H1 (cell line): ENCODE measurements around the gene RHOBTB3. TPM values are rescaled to one million over a fixed set of nuclear protein-coding genes. Genes with fewer than 3 reads are reported as not detected.

Experiments
- CTCF ChIA-PET: fragments of 300-600 bp; sonication (Branson Sonifier 250); formaldehyde crosslinking; loops from one replicate; lab custom pipeline; 2021; ENCODE audit not compliant: partially characterized antibody; lab: Charles Lee
- POLR2A ChIA-PET: fragments of 300-600 bp; sonication (Branson Sonifier 250); formaldehyde crosslinking; loops from one replicate; lab custom pipeline; 2021; ENCODE audit warnings: inconsistent platforms; ENCODE audit not compliant: partially characterized antibody; lab: Charles Lee
- DNase-seq, 2 experiments: peaks; one replicate each; pipeline versions ENCODE4 v3.0.0 to v3.0.0-alpha.2; 2010 to 2022; ENCODE audit warnings: low spot score in 2 of 2, low read depth in 1 of 2, mixed read lengths in 1 of 2
- FAIRE-seq: peaks from 2 replicates; lab custom pipeline; 2011; peaks lifted over from hg19 to GRCh38; lab: Jason Lieb, UNC
- H2AFZ ChIP-seq: 2 replicates; pipeline ENCODE4 v1.8.1; 2012; ENCODE audit warnings: low read length, inconsistent platforms
- H2AK5ac ChIP-seq: 2 replicates; pipeline ENCODE4 v1.6.1; 2013; ENCODE audit warnings: low read depth, low read length
- H2BK120ac ChIP-seq: replicated peaks from 2 replicates; pipeline ENCODE3; 2013; ENCODE audit warnings: low read depth, low read length, inconsistent platforms
- H2BK12ac ChIP-seq: 2 replicates; pipeline ENCODE4 v1.6.1; 2013; ENCODE audit warnings: low read depth, low read length
- H2BK15ac ChIP-seq: 2 replicates; pipeline ENCODE4 v1.6.1; 2013; ENCODE audit warnings: low read length
- H2BK20ac ChIP-seq: 2 replicates; pipeline ENCODE4 v1.6.1; 2013; ENCODE audit warnings: low read length
- H2BK5ac ChIP-seq: 2 replicates; pipeline ENCODE4 v1.6.1; 2013; ENCODE audit warnings: low read depth, low read length
- H3K14ac ChIP-seq: 2 replicates; pipeline ENCODE4 v1.6.1; 2013; ENCODE audit warnings: inconsistent platforms; ENCODE audit not compliant: insufficient read length
- H3K18ac ChIP-seq: 2 replicates; pipeline ENCODE4 v1.6.1; 2013; ENCODE audit warnings: low read length; ENCODE audit errors: extremely low read depth
- H3K23ac ChIP-seq: 2 replicates; pipeline ENCODE4 v1.6.1; 2013; ENCODE audit warnings: inconsistent platforms; ENCODE audit not compliant: insufficient read length
- H3K23me2 ChIP-seq: 2 replicates; pipeline ENCODE4 v1.6.1; 2013; ENCODE audit warnings: low read depth, low read length
- H3K27ac ChIP-seq: 2 replicates; pipeline ENCODE4 v1.6.1; 2011; ENCODE audit warnings: low read depth, low read length, inconsistent platforms
- H3K27me3 ChIP-seq, 4 experiments: replicated peaks in 1 of 4; 1 replicate in 1 of 4; 2 replicates in 3 of 4; pipeline versions ENCODE4 v1.6.1 to v1.8.1; 2011 to 2013; ENCODE audit warnings: low read length in 3 of 4, mild to moderate bottlenecking in 3 of 4, inconsistent platforms in 2 of 4, mixed read lengths in 2 of 4, moderate library complexity in 1 of 4; ENCODE audit not compliant: control insufficient read depth in 3 of 4, insufficient read depth in 3 of 4; ENCODE audit errors: extremely low read depth in 1 of 4
- H3K36me3 ChIP-seq, 4 experiments: 2 replicates each; pipeline versions ENCODE4 v1.6.1 to v1.8.1; 2011 to 2013; ENCODE audit warnings: mild to moderate bottlenecking in 4 of 4, low read length in 3 of 4, moderate library complexity in 2 of 4, control low read depth in 1 of 4, inconsistent platforms in 1 of 4; ENCODE audit not compliant: insufficient read depth in 4 of 4, control insufficient read depth in 2 of 4
- H3K4ac ChIP-seq: replicated peaks from 2 replicates; pipeline ENCODE3; 2013; ENCODE audit warnings: low read length, low read depth, mixed read lengths, inconsistent platforms; ENCODE audit not compliant: insufficient read length
- H3K4me1 ChIP-seq, 4 experiments: replicated peaks in 1 of 4; 1 replicate in 1 of 4; 2 replicates in 3 of 4; pipeline versions ENCODE4 v1.6.1 to v1.8.1; 2011 to 2013; ENCODE audit warnings: low read length in 3 of 4, inconsistent platforms in 2 of 4, mixed read lengths in 1 of 4; ENCODE audit not compliant: insufficient read depth in 4 of 4, control insufficient read depth in 3 of 4
- H3K4me2 ChIP-seq, 2 experiments: 2 replicates each; pipeline versions ENCODE4 v1.6.1 to v1.8.1; 2011 to 2013; ENCODE audit warnings: low read depth in 2 of 2, low read length in 2 of 2, control low read depth in 1 of 2, inconsistent platforms in 1 of 2, mild to moderate bottlenecking in 1 of 2; ENCODE audit not compliant: insufficient read depth in 1 of 2
- H3K4me3 ChIP-seq, 4 experiments: fragments of 200-600, 300-600 bp in 1 of 4; sonication (generic), shearing (Covaris generic), sonication (Bioruptor Twin) in 1 of 4; 2 replicates each; pipeline versions ENCODE4 v1.5.1 to v1.8.1; 2011 to 2016; ENCODE audit warnings: low read length in 4 of 4, low read depth in 3 of 4, control low read depth in 2 of 4, inconsistent platforms in 2 of 4, mild to moderate bottlenecking in 2 of 4, mixed read lengths in 1 of 4, moderate library complexity in 1 of 4; ENCODE audit not compliant: insufficient read depth in 2 of 4; ENCODE audit errors: extremely low read depth in 1 of 4
- H3K56ac ChIP-seq: replicated peaks from 2 replicates; pipeline ENCODE3; 2013; ENCODE audit warnings: low read depth, mild to moderate bottlenecking, mixed read lengths, low read length, inconsistent platforms; ENCODE audit not compliant: insufficient read length
- H3K79me1 ChIP-seq: 2 replicates; pipeline ENCODE4 v1.6.1; 2013; ENCODE audit warnings: low read depth, low read length, control low read depth
- H3K79me2 ChIP-seq, 2 experiments: 2 replicates each; pipeline versions ENCODE4 v1.6.1 to v1.8.1; 2012 to 2013; ENCODE audit warnings: low read length in 2 of 2, mild to moderate bottlenecking in 2 of 2, inconsistent platforms in 1 of 2; ENCODE audit not compliant: insufficient read depth in 2 of 2, control insufficient read depth in 1 of 2
- H3K9ac ChIP-seq, 4 experiments: replicated peaks in 1 of 4; 1 replicate in 1 of 4; 2 replicates in 3 of 4; pipeline versions ENCODE4 v1.6.1 to v1.8.1; 2011 to 2013; ENCODE audit warnings: low read depth in 3 of 4, low read length in 3 of 4, control low read depth in 2 of 4, mild to moderate bottlenecking in 2 of 4, moderate library complexity in 2 of 4, inconsistent platforms in 1 of 4; ENCODE audit errors: extremely low read depth in 1 of 4
- H3K9me3 ChIP-seq, 2 experiments: 2 replicates each; pipeline versions ENCODE4 v1.6.1 to v1.8.1; 2012 to 2013; ENCODE audit warnings: mild to moderate bottlenecking in 2 of 2, moderate library complexity in 2 of 2, control low read depth in 1 of 2, inconsistent platforms in 1 of 2, low read depth in 1 of 2, low read length in 1 of 2, mixed read lengths in 1 of 2; ENCODE audit not compliant: insufficient read depth in 2 of 2
- H4K20me1 ChIP-seq, 2 experiments: replicated peaks in 1 of 2; 2 replicates each; pipeline versions ENCODE3 to v1.8.1; 2011 to 2013; ENCODE audit warnings: inconsistent platforms in 2 of 2, low read length in 2 of 2, mild to moderate bottlenecking in 1 of 2; ENCODE audit not compliant: insufficient read depth in 2 of 2, control insufficient read depth in 1 of 2
- H4K5ac ChIP-seq: 2 replicates; pipeline ENCODE4 v1.6.1; 2013; ENCODE audit warnings: low read length, low read depth, mixed read lengths, inconsistent platforms; ENCODE audit not compliant: insufficient read length
- H4K8ac ChIP-seq: 2 replicates; pipeline ENCODE4 v1.8.0; 2013; ENCODE audit warnings: mild to moderate bottlenecking, moderate library complexity, low read length, inconsistent platforms; ENCODE audit not compliant: insufficient read depth; ENCODE audit errors: extremely low read depth
- H4K91ac ChIP-seq: replicated peaks from 2 replicates; pipeline ENCODE3; 2013; ENCODE audit warnings: low read length, mixed read lengths, inconsistent platforms; ENCODE audit not compliant: insufficient read length
- ASH2L ChIP-seq: fragments of 200-600, 300-600 bp; sonication (generic); IDR thresholded peaks from one replicate; pipeline ENCODE4 v1.7.1; 2017; ENCODE audit warnings: low read length
- ATF3 ChIP-seq: IDR thresholded peaks from 2 replicates; pipeline ENCODE4 v1.6.1; 2011; ENCODE audit warnings: low read depth, mild to moderate bottlenecking, low read length; ENCODE audit not compliant: insufficient read depth
- FOSL1 ChIP-seq: IDR thresholded peaks from 2 replicates; pipeline ENCODE4 v1.6.1; 2011; ENCODE audit warnings: mild to moderate bottlenecking, low read depth, low read length, moderate library complexity; ENCODE audit not compliant: insufficient read depth
- MAFK ChIP-seq: IDR thresholded peaks from 2 replicates; pipeline ENCODE4 v1.6.1; 2012; ENCODE audit warnings: low read depth, mild to moderate bottlenecking, improper control_type of control experiment, low read length
- MAX ChIP-seq: IDR thresholded peaks from 2 replicates; pipeline ENCODE4 v1.6.1; 2012; ENCODE audit warnings: inconsistent platforms
- NANOG ChIP-seq: IDR thresholded peaks from 2 replicates; pipeline ENCODE4 v1.6.1; 2011; ENCODE audit warnings: low read length, low read depth, mild to moderate bottlenecking, inconsistent platforms; ENCODE audit not compliant: insufficient read depth, poor library complexity, severe bottlenecking
- SIX5 ChIP-seq: IDR thresholded peaks from 2 replicates; pipeline ENCODE4 v1.6.1; 2011; ENCODE audit warnings: mild to moderate bottlenecking, low read depth, low read length
- SP1 ChIP-seq: IDR thresholded peaks from 2 replicates; pipeline ENCODE4 v1.6.1; 2011; ENCODE audit warnings: low read depth, low read length
- SRF ChIP-seq: IDR thresholded peaks from 2 replicates; pipeline ENCODE4 v1.6.1; 2011; ENCODE audit warnings: mild to moderate bottlenecking, low read depth, low read length, moderate library complexity
- TAF1 ChIP-seq: IDR thresholded peaks from 2 replicates; pipeline ENCODE4 v1.6.1; 2011; ENCODE audit warnings: mild to moderate bottlenecking, low read depth, low read length
- TEAD4 ChIP-seq: IDR thresholded peaks from 2 replicates; pipeline ENCODE4 v1.6.1; 2012; ENCODE audit warnings: low read depth, low read length, inconsistent platforms, mixed read lengths
- USF2 ChIP-seq: IDR thresholded peaks from 2 replicates; pipeline ENCODE4 v1.6.1; 2011; ENCODE audit warnings: low read length, improper control_type of control experiment
- WGBS, 2 experiments: shearing (Covaris generic) in 1 of 2; methylation state at CpG; one replicate each; pipeline versions ENCODE4 v1.1.6 to v1.1.7; 2013 to 2015; ENCODE audit warnings: low lambda C conversion rate in 2 of 2, mixed read lengths in 2 of 2, inconsistent platforms in 1 of 2, low coverage in 1 of 2, missing lambda C conversion rate in 1 of 2; ENCODE audit not compliant: insufficient replicate concordance in 2 of 2, insufficient coverage in 1 of 2, insufficient read length in 1 of 2; ENCODE audit errors: extremely low coverage in 1 of 2, missing lambda C conversion rate in 1 of 2; 5-methylcytosine and 5-hydroxymethylcytosine counted together
- polyA plus RNA-seq, 7 experiments: library from polyadenylated mRNA; depleted of rRNA in 3 of 7; stranded (reverse) in 5 of 7; unstranded in 2 of 7; fragments of >200 nt in 5 of 7; fragments of 200-250 nt in 2 of 7; gene quantifications; 1 replicate in 5 of 7; 2 replicates in 1 of 7; 4 replicates in 1 of 7; pipeline versions ENCODE4 v1.2.1 to v1.2.3, GENCODE V29; 2011 to 2013; ENCODE audit warnings: missing spikeins in 2 of 7, mixed read lengths in 2 of 7
- total RNA-seq: library from RNA; stranded (reverse); fragmentation: NEBNext Ultra II Directional; extraction: Animal tissue kit (Norgen Biotek cat#: 25700); gene quantifications from 2 replicates; pipeline ENCODE4 v1.2.1, GENCODE V29; 2021

RHOBTB3 gene
- total and polyA plus RNA-seq, 2 of the 8 experiments (the other 6 are each of a cell fraction or from before 2014, with no cell fraction given) = 8.2 to 17.5 TPM

GRCh38 chr5:95827892-95828246 lies 96.7 kb downstream of the RHOBTB3 start:
- Histone ChIP-seq H3K4me1 (peaks cover 4 to 9% (median 6%) of the 10 kb centered on the region in 4 experiments; a peak in 6 of 7 replicates), H2AK5ac (no peak overlapping the region), H4K8ac (no peak overlapping the region), H3K79me2 (no peaks in the 10 kb centered on the region), H4K5ac (no peak overlapping the region), H3K9ac (no peak overlapping the region), H2AFZ (no peak overlapping the region), H3K27ac (no peak overlapping the region), H3K14ac (no peak overlapping the region), H3K23ac (no peak overlapping the region), H3K18ac (no peak overlapping the region), H3K56ac (no peak overlapping the region), H3K4me3 (no peak overlapping the region), H3K36me3 (no peaks in the 10 kb centered on the region), H2BK20ac (0 out of 2 replicates have a peak overlapping the region, but pooled peaks have one; percentile 13), H3K79me1 (no peaks in the 10 kb centered on the region), H3K23me2 (no peaks in the 10 kb centered on the region), H3K4ac (no peak overlapping the region), H3K27me3 (no peaks in the 10 kb centered on the region; a peak in 1 of 7 replicates), H4K20me1 (no peaks in the 10 kb centered on the region), H3K9me3 (no peaks in the 10 kb centered on the region), H2BK15ac (no peak overlapping the region), H2BK12ac (no peak overlapping the region), H3K4me2 (no peak overlapping the region), H4K91ac (no peak overlapping the region), H2BK120ac (no peak overlapping the region), H2BK5ac (no peak overlapping the region)
- DNase-seq (no peak), FAIRE-seq (no peak)
- 83% methylated on average over 3 of the region's 3 CpGs; no CpG with 5 or more reads in 1 of the 2 experiments for WGBS, 2 experiments
- CTCF ChIA-PET = interaction anchor here (0.8 to 2.1 kb wide), 6 partner anchors 9 to 162 kb away, joined by 3 to 10 read pairs (median 3); no protein-coding TSS in a partner anchor
- TF ChIP-seq ATF3 (no peak), SRF (no peak), SIX5 (no peak), USF2 (no peak), NANOG (no peak), ASH2L (no peak), TAF1 (no peak), SP1 (no peak), FOSL1 (no peak), MAX (no peak), TEAD4 (no peak), MAFK (no peak)
- POLR2A ChIA-PET = no interaction called here
